Heart left ventricle (tissue), 16 donors: Measurements from ENCODE around the gene RPTOR. TPM values are rescaled to one million over a fixed set of nuclear protein-coding genes. Genes with fewer than 3 reads are reported as not detected.

Experiments used
- ATAC-seq, 4 donors: fragments of 200-7000 bp; cut with Tn5 transposase; one replicate each; pipeline ENCODE4 v1.9.1; 2020 to 2022; ENCODE audit warnings: moderate library complexity in 4 of 4, mild to moderate bottlenecking in 3 of 4, moderate number of reproducible peaks in 1 of 4
- DNase-seq, 5 donors: peaks; one replicate each; pipeline ENCODE4 v3.0.0-alpha.2; 2020
- H3K27ac ChIP-seq, 12 donors: fragments of 200-600 bp; sonication (generic) in 4 of 12; one replicate each; pipeline versions ENCODE4 v1.5.0 to v1.8.0; 2016 to 2022; ENCODE audit warnings: mild to moderate bottlenecking in 2 of 12
- H3K27me3 ChIP-seq, 9 donors: fragments of 200-600 bp; sonication (generic) in 2 of 9; one replicate each; pipeline versions ENCODE4 v1.5.1 to v1.8.0; 2016 to 2022; ENCODE audit warnings: mild to moderate bottlenecking in 3 of 9
- H3K36me3 ChIP-seq, 9 donors: fragments of 200-600 bp; sonication (generic) in 2 of 9; one replicate each; pipeline versions ENCODE4 v1.5.0 to v1.8.0; 2018 to 2022; ENCODE audit warnings: mild to moderate bottlenecking in 2 of 9
- H3K4me1 ChIP-seq, 12 donors: fragments of 200-600 bp; sonication (generic) in 4 of 12; one replicate each; pipeline versions ENCODE4 v1.5.0 to v1.8.0; 2016 to 2022; ENCODE audit warnings: mild to moderate bottlenecking in 3 of 12
- H3K4me3 ChIP-seq, 12 donors: fragments of 200-600 bp; sonication (generic) in 4 of 12; one replicate each; pipeline versions ENCODE4 v1.5.0 to v1.8.0; 2017 to 2022; ENCODE audit warnings: mild to moderate bottlenecking in 9 of 12, moderate library complexity in 4 of 12
- H3K9me3 ChIP-seq, 12 donors: fragments of 200-600 bp; sonication (generic) in 4 of 12; one replicate each; pipeline versions ENCODE4 v1.5.0 to v1.8.0; 2016 to 2022; ENCODE audit warnings: mild to moderate bottlenecking in 1 of 12
- CTCF ChIP-seq, 12 donors: fragments of 200-600 bp; sonication (generic) in 4 of 12; IDR thresholded peaks; one replicate each; pipeline versions ENCODE4 v1.5.0 to v1.8.0; 2018 to 2022; ENCODE audit warnings: antibody characterized with exemption in 12 of 12, mild to moderate bottlenecking in 5 of 12
- POLR2A ChIP-seq, 2 donors: fragments of 450-650 bp; IDR thresholded peaks; one replicate each; pipeline ENCODE4 v1.6.1; 2017; ENCODE audit warnings: antibody characterized with exemption in 2 of 2, mild to moderate bottlenecking in 2 of 2, moderate library complexity in 2 of 2
- WGBS, 4 donors: extraction: QIAGEN DNeasy Blood & Tissue Kit in 2 of 4; methylation state at CpG; one replicate each; pipeline versions ENCODE4 v1.1.5 to v1.1.7; 2013 to 2018; 5-methylcytosine and 5-hydroxymethylcytosine counted together
- intact Hi-C, 10 donors: fragments of 100-400 bp; cut with DNase I; formaldehyde crosslinking; loops; one replicate each; pipeline versions ENCODE4 v1.11.1 to v1.14.2; 2022
- polyA plus RNA-seq, 2 donors: library from polyadenylated mRNA; stranded (reverse); fragments of 200-250 nt; gene quantifications; one replicate each; pipeline ENCODE4 v1.2.3, GENCODE V29; 2013
- total RNA-seq, 9 donors: library from RNA; depleted of rRNA in 2 of 9; stranded (reverse); fragments of >200 nt in 2 of 9; fragmentation: NEBNext Ultra II Directional in 3 of 9; extraction: Animal tissue kit (Norgen Biotek cat#: 25700) in 3 of 9; gene quantifications; one replicate each; pipeline versions ENCODE4 v1.1.0 to v1.2.4, GENCODE V29; 2016 to 2023
- donor health status: ischemic (EF 13 %, LVEDD 7.1; RV severe dilation, severe dysfunction).
- donor health status: healthy with polysubstance abuse.
- donor health status: DM: no; HTN: yes; CAD: no.
- donor health status: DM: no; HTN: no; CAD: no.
- donor health status: ischemic (EF 25% LVEDD 6.9; RV normal size, moderate dysfunction).
- donor health status: ischemic (EF 25% LVEDD 5.7; RV mildly dilated, moderate dysfunction).
- donor health status: healthy.
- donor health status: DM: yes; HTN: yes; CAD: no.
- donor health status: ischemic (EF 35%, LVEDD 5.7; RV mildly dilated, moderate dysfunction).
- donor health status: nonischemic (EF 11% LVEDD 7.7; RV severe dilation, severe dysfunction).
- donor health status: DM: yes; HTN: yes; CAD: no.
- donor health status: PGD.
- donor health status: ischemic (EF 29% LVEDD 5.4; RV normal size, mild dysfunction).
- donor health status: nonischemic (EF 23%, LVEDD 6.1; RV moderate dilation, normal function).

Gene RPTOR
- total and polyA plus RNA-seq, 11 donors, result 14.7 to 31.7 (median 26.0) TPM

DNA sequence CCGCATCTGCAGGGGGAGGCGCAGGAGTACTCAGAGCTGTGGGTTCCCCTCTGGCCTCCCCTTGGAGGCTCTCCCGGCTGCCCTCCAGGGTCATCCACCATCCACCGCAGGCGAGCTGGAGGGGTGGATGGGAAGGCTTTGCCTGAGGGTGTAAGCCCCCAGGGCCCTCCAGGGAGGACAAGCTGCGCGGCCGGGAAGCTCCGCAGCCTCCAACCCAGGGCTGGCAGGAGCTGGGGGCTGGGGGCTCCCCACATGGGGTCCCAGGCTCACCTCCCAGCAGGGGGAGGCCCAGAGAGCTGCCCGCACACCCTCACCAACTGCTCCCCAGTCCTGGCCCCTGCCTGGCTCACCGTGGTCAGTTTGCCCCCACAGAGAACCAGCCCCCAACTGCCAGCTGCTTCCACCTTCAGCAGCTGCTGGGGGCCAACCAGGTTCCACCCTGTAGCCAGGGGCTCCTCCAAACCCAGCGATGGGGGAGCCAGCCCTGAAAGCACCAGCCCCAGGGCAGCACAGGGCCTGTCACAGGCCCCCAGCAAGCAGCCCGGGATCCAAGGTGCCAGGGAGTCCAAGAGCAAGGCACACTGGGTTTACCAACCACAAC lies 427.2 kb downstream of the RPTOR start:
- Histone ChIP-seq H3K4me3 (no peak overlapping the region), H3K27ac (no peak overlapping the region), H3K27me3 (peaks cover 0 to 20% (median 7%) of the 10 kb centered on the region in 9 donors), H3K36me3 (no peaks in the 10 kb centered on the region), H3K4me1 (peaks cover 0 to 27% (median 18%) of the 10 kb centered on the region in 12 donors), H3K9me3 (no peaks in the 10 kb centered on the region)
- no peak for DNase-seq
- ATAC-seq, result no peak
- 82 to 96% (median 84%) methylated on average over 5 to 13 of the region's 13 CpGs for WGBS, 4 donors
- intact Hi-C loops, result loop anchor here in 5 of 10 donors (5.0 to 10.0 kb wide), 3 partner anchors 105 to 495 kb away; partner anchors contain the start of gene NPTX1 (in 1 of the 5)
- TF ChIP-seq CTCF (IDR thresholded peaks at IDR 0.05), result no peak
- no peak for TF ChIP-seq POLR2A (IDR thresholded peaks at IDR 0.05)

DNA sequence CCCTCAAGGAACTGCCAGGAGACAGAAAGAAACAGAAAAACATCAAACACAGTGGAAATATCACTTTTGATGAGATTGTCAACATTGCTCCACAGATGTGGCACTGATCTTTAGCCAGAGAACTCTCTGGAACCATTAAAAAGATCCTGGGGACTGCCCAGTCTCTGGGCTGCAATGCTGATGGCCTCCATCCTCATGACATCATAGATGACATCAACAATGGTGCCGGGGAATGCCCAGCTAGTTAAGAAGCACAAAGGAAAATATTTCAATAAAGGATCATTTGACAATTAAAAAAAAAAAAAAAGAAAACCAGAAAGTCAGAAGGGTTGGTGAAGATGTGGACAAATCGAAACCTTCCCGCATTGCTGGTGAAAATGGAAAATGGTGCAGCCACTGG lies 432.1 kb downstream of the RPTOR start:
- Histone ChIP-seq H3K27me3 (peaks cover 0 to 24% (median 15%) of the 10 kb centered on the region in 9 donors), H3K36me3 (no peaks in the 10 kb centered on the region), H3K27ac (no peak overlapping the region), H3K4me1 (peaks cover 0 to 17% (median 8%) of the 10 kb centered on the region in 12 donors), H3K9me3 (no peaks in the 10 kb centered on the region), H3K4me3 (no peak overlapping the region)
- 85 to 90% (median 87%) methylated on average over 3 of the region's 3 CpGs for WGBS, 4 donors
- TF ChIP-seq CTCF (IDR thresholded peaks at IDR 0.05) (no peak), POLR2A (IDR thresholded peaks at IDR 0.05) (no peak)
- intact Hi-C loops, result loop anchor here in 2 of 10 donors (5.0 to 10.0 kb wide), 2 partner anchors 109 to 402 kb away; no protein-coding TSS in a partner anchor
- DNase-seq, result no peak
- ATAC-seq, result no peak

DNA sequence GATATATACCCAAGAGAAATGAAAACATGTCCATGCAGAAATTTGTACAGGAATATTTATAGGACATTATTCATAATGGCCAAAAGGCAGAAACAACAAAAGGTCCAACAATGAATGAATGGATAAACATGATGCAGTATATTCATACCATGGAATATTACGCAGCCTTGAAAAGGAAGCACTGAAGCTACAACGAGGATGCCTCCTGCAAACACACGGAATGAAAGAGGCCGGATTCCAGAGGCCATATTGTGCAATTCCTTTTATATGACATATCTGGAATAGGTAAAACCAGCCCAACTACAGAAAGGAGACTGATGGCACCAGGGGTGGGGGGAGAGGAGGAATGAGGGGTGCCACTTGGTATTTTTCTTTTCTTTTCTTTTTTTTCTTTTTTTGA lies 432.5 kb downstream of the RPTOR start:
- peaks cover 0 to 17% (median 8%) of the 10 kb centered on the region in 12 donors for H3K4me1 ChIP-seq
- no peak overlapping the region for H3K27ac ChIP-seq
- ATAC-seq, result no peak
- no peak overlapping the region for H3K4me3 ChIP-seq
- no peak for DNase-seq
- H3K27me3 ChIP-seq, result peaks cover 0 to 19% (median 11%) of the 10 kb centered on the region in 9 donors
- H3K36me3 ChIP-seq, result no peaks in the 10 kb centered on the region
- no peak for TF ChIP-seq POLR2A (IDR thresholded peaks at IDR 0.05)
- no peak for TF ChIP-seq CTCF (IDR thresholded peaks at IDR 0.05)
- intact Hi-C loops, result loop anchor here in 2 of 10 donors (5.0 to 10.0 kb wide), 2 partner anchors 110 to 402 kb away; no protein-coding TSS in a partner anchor
- no peaks in the 10 kb centered on the region for H3K9me3 ChIP-seq
- 90 to 94% (median 91%) methylated on average over 4 of the region's 4 CpGs for WGBS, 4 donors
